ENCODE measurements around the gene SH2D1B.

SH2D1B gene

GRCh38 chr1:162397943-162398560 lies 13.9 kb downstream of the SH2D1B start:
- DNase-seq: no peak

GRCh38 chr1:162397039-162397448 lies 14.9 kb downstream of the SH2D1B start:
- DNase-seq: no peak

GRCh38 chr1:162396201-162396906 lies 15.6 kb downstream of the SH2D1B start:
- no peak for DNase-seq

- no peak for DNase-seq
Measured at GRCh38 chr1:162391790-162392563, 20.0 kb downstream of the SH2D1B start.

GRCh38 chr1:162390396-162391185 lies 21.3 kb downstream of the SH2D1B start:
- no peak for DNase-seq

GRCh38 chr1:162389971-162390370 lies 22.0 kb downstream of the SH2D1B start:
- no peak for DNase-seq

GRCh38 chr1:162389021-162389818 lies 22.7 kb downstream of the SH2D1B start:
- no peak for DNase-seq

GRCh38 chr1:162388615-162389014 lies 23.3 kb downstream of the SH2D1B start:
- DNase-seq: no peak

- DNase-seq: no peak
Measured at GRCh38 chr1:162388083-162388594, 23.8 kb downstream of the SH2D1B start.

GRCh38 chr1:162387226-162388082 lies 24.5 kb downstream of the SH2D1B start:
- no peak for DNase-seq

GRCh38 chr1:162386292-162387225 lies 25.4 kb downstream of the SH2D1B start:
- no peak for DNase-seq

GRCh38 chr1:162385702-162386101 lies 26.2 kb downstream of the SH2D1B start:
- DNase-seq: no peak

- no peak for DNase-seq
Measured at GRCh38 chr1:162385280-162385623, 26.7 kb downstream of the SH2D1B start.

GRCh38 chr1:162384601-162385279 lies 27.2 kb downstream of the SH2D1B start:
- no peak for DNase-seq

- DNase-seq: no peak
Measured at GRCh38 chr1:162384116-162384515, 27.8 kb downstream of the SH2D1B start.

GRCh38 chr1:162383516-162383915 lies 28.4 kb downstream of the SH2D1B start:
- DNase-seq: no peak

GRCh38 chr1:162383091-162383490 lies 28.8 kb downstream of the SH2D1B start:
- no peak for DNase-seq

- no peak for DNase-seq
Measured at GRCh38 chr1:162381941-162382750, 29.8 kb downstream of the SH2D1B start.

Measured in stimulated activated CD8-positive, alpha-beta memory T cell treated with anti-CD3 and anti-CD28 coated beads, Interleukin-4, amount 100 ng/mL, for 48 hours (primary cell).